BJ (cell line): ENCODE data around the gene TSG101. TPM values are rescaled to one million over a fixed set of nuclear protein-coding genes. Genes with fewer than 3 reads are reported as not detected.

Source experiments
- CTCF ChIA-PET: fragments of 350-600 bp; formaldehyde crosslinking; extraction: SDS; loops from one replicate; lab custom pipeline; 2021; ENCODE audit warnings: antibody characterized with exemption, inconsistent platforms; lab: Yijun Ruan, JAX
- POLR2A ChIA-PET: fragments of 300-600 bp; sonication (Branson Sonifier 250); formaldehyde crosslinking; extraction: SDS; loops from one replicate; lab custom pipeline; 2021; ENCODE audit warnings: antibody characterized with exemption; lab: Charles Lee
- DNase-seq: peaks from one replicate; pipeline ENCODE4 v3.0.0-alpha.2; 2011; ENCODE audit warnings: low read depth
- H3K27me3 ChIP-seq: 2 replicates; pipeline ENCODE4 v1.6.0; 2011; ENCODE audit warnings: low read length; ENCODE audit not compliant: control insufficient read depth, insufficient read depth
- H3K36me3 ChIP-seq: 2 replicates; pipeline ENCODE4 v1.5.1; 2011; ENCODE audit warnings: low read length; ENCODE audit not compliant: control insufficient read depth, insufficient read depth
- H3K4me3 ChIP-seq: 2 replicates; pipeline ENCODE4 v1.5.1; 2011; ENCODE audit warnings: low read depth, mild to moderate bottlenecking, control low read depth, low read length
- CTCF ChIP-seq: IDR thresholded peaks from 2 replicates; pipeline ENCODE4 v1.5.1; 2011; ENCODE audit warnings: low read depth, mild to moderate bottlenecking, control low read depth, inconsistent platforms, low read length, moderate library complexity; ENCODE audit not compliant: insufficient read depth
- polyA minus RNA-seq: library from RNA; depleted of rRNA, polyadenylated mRNA; stranded (reverse); fragments of >200 nt; gene quantifications from 2 replicates; pipeline ENCODE4 v1.2.3, GENCODE V29; 2011; rRNA and poly(A)+ RNA removed
- polyA plus RNA-seq: library from polyadenylated mRNA; depleted of rRNA; stranded (reverse); fragments of >200 nt; gene quantifications from 2 replicates; pipeline ENCODE4 v1.2.3, GENCODE V29; 2011; rRNA removed

TSG101 gene
- polyA plus RNA-seq (152 and 174 TPM in 2 replicates), polyA minus RNA-seq (69.4 and 118 TPM in 2 replicates)

GRCh38 chr11:18526521-18527296 lies at the start of gene TSG101:
TSG101 (minus strand) TSS chr11:18526942; CDS start chr11:18526816, 126 bp downstream.
- TF ChIP-seq CTCF = no peak
- ChIA-PET CTCF (interaction anchor here (0.6 to 1.9 kb wide), 6 partner anchors 9 to 283 kb away, joined by 3 to 8 read pairs (median 3); no protein-coding TSS in a partner anchor), POLR2A (interaction anchor here (0.6 kb wide), 1 partner anchor 216 kb away, joined by 4 read pairs; no protein-coding TSS in a partner anchor)
- peak within 1 kb of the TSS; percentile 64 for H3K4me3 ChIP-seq
- DNase-seq = peak; percentile 54
- no peaks in the 10 kb centered on the region for H3K27me3 ChIP-seq
- H3K36me3 ChIP-seq = no peaks in the 10 kb centered on the region

- DNase-seq = no peak
- H3K36me3 ChIP-seq = peaks cover 7% of the 10 kb centered on the region
- CTCF ChIA-PET = no interaction called here
- POLR2A ChIA-PET = no interaction called here
- no peak overlapping the region for H3K4me3 ChIP-seq
- TF ChIP-seq CTCF = no peak
- no peaks in the 10 kb centered on the region for H3K27me3 ChIP-seq
Measured at GRCh38 chr11:18575361-18575760, 48.6 kb upstream of the TSG101 start.

GRCh38 chr11:18567081-18567480 lies 40.3 kb upstream of the TSG101 start:
- POLR2A ChIA-PET = no interaction called here
- Histone ChIP-seq H3K4me3 (no peak overlapping the region), H3K36me3 (peaks cover 2% of the 10 kb centered on the region), H3K27me3 (no peaks in the 10 kb centered on the region)
- CTCF ChIA-PET = interaction anchor here (1.5 kb wide), 1 partner anchor 14 kb away, joined by 3 read pairs; no protein-coding TSS in a partner anchor
- no peak for DNase-seq
- no peak for TF ChIP-seq CTCF

- no peak for TF ChIP-seq CTCF
- Histone ChIP-seq H3K36me3 (peaks cover 4% of the 10 kb centered on the region), H3K27me3 (no peaks in the 10 kb centered on the region), H3K4me3 (no peak overlapping the region)
- no peak for DNase-seq
- ChIA-PET CTCF (interaction anchor here (1.5 kb wide), 1 partner anchor 15 kb away, joined by 3 read pairs; no protein-coding TSS in a partner anchor), POLR2A (no interaction called here)
Measured at GRCh38 chr11:18566406-18566805, 39.7 kb upstream of the TSG101 start.

- POLR2A ChIA-PET = no interaction called here
Measured at GRCh38 chr11:18564149-18564548, 37.4 kb upstream of the TSG101 start.

More at GRCh38 chr11:18564149-18564548, 37.4 kb upstream of the TSG101 start:
- H3K27me3 ChIP-seq = no peaks in the 10 kb centered on the region
- TF ChIP-seq CTCF = no peak
- CTCF ChIA-PET = interaction anchor here (0.6 to 1.0 kb wide), 2 partner anchors 13 to 723 kb away, joined by 4 to 5 read pairs; no protein-coding TSS in a partner anchor
- no peak overlapping the region for H3K4me3 ChIP-seq
- no peak for DNase-seq
- H3K36me3 ChIP-seq = peaks cover 2% of the 10 kb centered on the region; the same call in 1 of the 2 replicates
